ENCODE measurements around the gene RFX7.

- TF ChIP-seq CTCF (IDR thresholded peaks at IDR 0.05) (no peak), POLR2A (IDR thresholded peaks at IDR 0.05) (no peak)
Observed at GRCh38 chr15:56038707-56039106, 205.0 kb downstream of the RFX7 start.
